GM18867 (cell line): ENCODE data around the gene EIF4E1B.
"Not testable (repeated sequence)": the region's sequence is repeated elsewhere in the genome, so short reads cannot be mapped to it uniquely, and the experiment has no call there.

ENCODE experiments used
- ATAC-seq: cut with Tn5 transposase; IDR thresholded peaks from one replicate; pipeline ENCODE4 v1.9.1; 2021; ENCODE audit warnings: mild to moderate bottlenecking, moderate library complexity; ENCODE audit not compliant: unreplicated experiment

EIF4E1B gene

DNA sequence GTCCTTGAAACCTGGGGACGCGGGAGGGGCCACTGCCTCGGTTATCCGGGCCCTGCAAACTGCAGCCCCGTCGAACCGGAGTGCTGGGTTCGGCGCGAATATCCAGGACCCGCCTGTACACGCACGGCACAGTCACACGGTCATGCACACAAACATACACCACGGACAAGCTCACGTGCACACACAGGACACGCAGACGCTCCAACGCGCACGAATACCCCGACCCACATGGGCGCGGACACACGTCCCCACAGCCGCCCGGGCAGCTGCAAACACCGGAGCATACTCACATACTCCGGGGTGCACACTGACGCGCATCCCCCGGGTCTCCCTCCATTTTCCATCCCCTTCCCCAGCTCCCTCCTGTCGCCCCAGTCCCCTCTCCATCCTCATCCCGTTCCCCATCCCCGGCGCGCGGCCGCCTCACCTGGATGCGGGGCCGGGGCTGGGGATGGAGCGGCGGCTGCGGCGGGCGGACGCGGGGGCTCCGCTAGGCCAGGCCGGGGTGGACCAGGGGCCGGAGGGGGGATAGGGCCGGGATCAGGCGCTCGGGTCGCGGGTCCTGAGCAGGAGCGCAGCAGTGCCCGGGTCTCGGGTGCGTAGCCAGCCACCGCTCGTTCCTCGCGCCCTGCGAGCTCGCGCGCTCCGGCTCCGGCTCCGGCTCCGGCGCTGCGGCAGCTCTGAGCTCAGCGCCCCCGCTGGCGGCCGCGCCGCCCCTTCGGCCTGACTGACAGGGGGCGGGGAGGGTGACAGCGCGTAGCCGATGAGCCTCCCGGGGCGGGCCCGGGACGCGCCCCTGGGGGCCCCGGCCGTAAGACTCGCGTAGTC is at the start of gene EIF4E1B, which contains the start of gene SNCB:
TSS of gene EIF4E1B (plus strand) at position 823 of the 828 bp plus-strand sequence. CDS start 12,113 bp downstream, outside the sequence.
TSS of gene SNCB (minus strand) at position 682 of the 828 bp plus-strand sequence. CDS start 880 bp downstream, outside the sequence.
- peak; percentile 82 for ATAC-seq

DNA sequence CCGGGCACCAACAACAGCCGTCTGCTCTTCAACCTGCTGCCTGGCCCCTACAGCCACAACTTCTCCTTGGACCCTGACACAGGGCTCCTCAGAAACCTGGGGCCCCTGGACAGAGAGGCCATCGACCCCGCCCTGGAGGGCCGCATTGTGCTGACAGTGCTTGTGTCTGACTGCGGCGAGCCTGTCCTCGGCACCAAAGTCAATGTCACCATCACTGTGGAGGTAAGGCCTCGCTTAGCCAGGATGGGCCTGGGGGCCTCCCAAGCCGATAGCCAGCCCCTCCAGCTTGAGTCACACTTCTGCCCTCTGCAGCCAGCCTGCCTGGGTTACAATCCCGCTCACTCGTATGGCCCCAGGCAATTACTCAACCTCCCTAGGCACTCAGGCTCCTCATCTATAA is 49.1 kb upstream of the EIF4E1B start:
- ATAC-seq, result no peak

- ATAC-seq, result no peak
Measured at GRCh38 chr5:176583076-176583475, 47.4 kb upstream of the EIF4E1B start.

DNA sequence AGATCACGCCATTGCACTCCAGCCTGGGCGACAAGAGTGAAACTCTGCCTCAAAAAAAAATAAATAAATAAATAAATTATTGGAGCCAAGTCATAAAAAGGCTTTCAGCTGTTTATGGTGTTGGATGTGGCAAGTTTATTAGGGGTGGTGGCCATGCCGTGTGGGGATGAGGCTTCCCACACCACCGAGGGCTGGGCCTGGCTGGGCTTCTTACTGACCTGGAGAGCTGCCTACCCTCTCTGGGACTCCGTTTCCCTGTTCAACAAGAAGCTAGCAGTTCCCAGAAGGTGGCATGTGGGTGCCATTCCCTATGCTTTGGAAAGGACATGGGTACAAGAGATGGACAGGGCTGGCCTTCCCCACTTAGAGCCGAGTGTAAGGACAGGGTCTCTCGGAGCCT is 43.1 kb upstream of the EIF4E1B start:
- ATAC-seq, result no peak

GRCh38 chr5:176588297-176588696 is 42.2 kb upstream of the EIF4E1B start:
- no peak for ATAC-seq

GRCh38 chr5:176589039-176589769 is 41.3 kb upstream of the EIF4E1B start:
- ATAC-seq, result no peak

- ATAC-seq, result no peak
Measured at GRCh38 chr5:176590035-176590717, 40.3 kb upstream of the EIF4E1B start.

- ATAC-seq, result not testable (repeated sequence)
Measured at GRCh38 chr5:176591667-176592066, 38.8 kb upstream of the EIF4E1B start.

DNA sequence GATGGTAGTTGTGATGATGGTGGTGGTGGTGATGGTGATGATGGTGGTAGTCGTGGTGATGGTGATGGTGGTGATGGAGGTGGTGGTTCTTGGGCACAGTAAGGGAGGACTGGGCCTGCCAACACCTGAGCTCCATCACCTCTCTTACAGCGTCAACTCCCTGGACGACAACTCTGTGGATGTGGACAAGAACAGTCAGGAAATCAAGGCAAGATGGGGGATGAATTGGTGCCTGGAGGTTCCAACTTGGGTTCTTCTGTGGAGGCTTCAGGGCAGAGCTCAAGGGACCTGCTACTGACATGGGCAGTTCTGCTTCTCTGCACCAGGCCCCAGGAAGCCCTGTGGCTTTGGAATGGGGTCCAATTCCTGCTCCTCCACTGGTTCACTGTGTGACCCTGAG is 37.9 kb upstream of the EIF4E1B start:
- ATAC-seq, result no peak

GRCh38 chr5:176593273-176593869 is 37.1 kb upstream of the EIF4E1B start:
- no peak for ATAC-seq

DNA sequence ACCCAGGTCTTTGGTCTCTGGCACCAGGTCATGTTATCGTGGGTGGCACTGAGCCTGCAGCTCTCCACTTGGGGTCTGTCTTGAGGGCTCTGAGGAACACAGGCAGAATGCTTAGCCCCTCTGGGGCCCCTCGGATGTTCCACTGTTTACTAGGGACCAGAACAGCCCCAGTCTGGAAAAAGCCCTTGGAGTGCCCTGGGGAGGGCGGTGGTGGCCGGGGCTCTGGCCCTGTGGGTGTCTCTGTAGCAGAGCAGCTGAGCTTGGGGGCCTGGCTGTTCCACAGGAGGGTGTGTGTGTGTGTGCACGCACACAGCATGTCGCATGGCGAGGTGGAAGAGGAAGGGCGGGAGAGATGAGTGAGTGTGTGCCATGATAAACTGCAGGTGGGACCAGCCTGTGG is 35.9 kb upstream of the EIF4E1B start:
- ATAC-seq, result no peak

- no peak for ATAC-seq
Measured at GRCh38 chr5:176595386-176595943, 35.0 kb upstream of the EIF4E1B start.

DNA sequence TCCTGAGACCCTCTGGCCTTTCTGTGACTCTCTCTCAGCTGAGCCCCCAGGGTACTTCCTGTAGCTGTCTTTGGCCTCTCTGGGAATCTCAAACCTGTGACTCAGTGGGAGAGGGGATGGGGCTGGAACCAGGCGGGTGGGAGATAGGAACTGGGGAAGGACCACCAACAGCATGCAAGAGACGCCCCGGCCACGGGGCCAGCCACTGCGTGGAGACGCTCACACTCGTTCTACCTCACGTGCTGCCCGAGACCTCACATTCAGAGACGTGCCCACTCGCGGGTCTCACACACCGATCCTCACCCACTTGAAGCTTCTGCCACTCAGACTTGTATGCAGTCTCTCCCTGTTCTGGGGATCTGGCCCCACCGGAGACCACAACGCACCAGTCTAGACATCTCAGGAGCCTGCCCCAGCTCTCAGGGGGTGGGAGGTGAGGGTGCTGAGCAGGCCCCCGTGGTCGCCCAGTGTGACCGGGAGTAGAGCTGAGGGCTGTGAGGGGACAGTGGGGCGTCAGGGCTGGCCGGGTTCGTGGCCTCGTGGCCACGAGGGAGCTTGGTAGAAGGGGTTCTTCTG is 34.3 kb upstream of the EIF4E1B start:
- no peak for ATAC-seq

DNA sequence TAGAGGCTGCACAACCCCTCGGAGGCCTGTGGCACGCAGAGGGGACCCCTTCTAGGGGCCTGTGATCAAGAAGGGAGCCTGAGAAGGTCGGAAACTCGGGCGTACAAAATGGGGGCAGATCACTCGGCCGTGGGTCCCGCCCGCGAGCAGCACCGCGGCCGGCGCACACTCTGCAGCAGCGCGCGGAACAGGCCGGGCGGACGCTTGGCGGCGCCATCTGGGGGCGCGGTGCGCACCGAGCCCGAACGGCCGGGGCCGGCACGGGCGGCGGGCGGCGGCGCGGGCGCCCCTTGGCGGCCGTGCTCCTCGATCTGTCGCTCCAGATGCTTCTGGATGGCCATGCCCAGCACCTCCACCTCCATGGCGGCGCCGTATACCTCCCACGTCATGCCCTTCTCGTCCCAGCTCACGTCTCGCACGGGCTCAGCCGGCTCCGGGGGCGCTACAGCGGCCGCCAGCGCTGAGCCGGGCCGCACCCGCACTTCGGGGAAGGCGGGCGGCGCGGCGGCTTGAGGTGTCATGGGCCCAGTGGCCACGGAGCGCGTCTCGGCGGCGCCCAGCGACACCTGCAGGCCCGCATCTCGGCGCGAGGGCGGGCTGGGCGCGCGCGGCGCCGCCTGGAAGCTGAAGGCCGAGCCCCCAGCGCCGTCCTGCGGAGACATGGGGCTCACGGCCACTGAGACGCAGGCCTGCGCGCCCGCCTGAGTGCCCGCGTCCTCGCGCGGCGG is 33.6 kb upstream of the EIF4E1B start:
- no peak for ATAC-seq

- no peak for ATAC-seq
Measured at GRCh38 chr5:176597417-176598389, 32.8 kb upstream of the EIF4E1B start.

- ATAC-seq, result peak; percentile 70
Measured at GRCh38 chr5:176599749-176600430, 30.6 kb upstream of the EIF4E1B start.

GRCh38 chr5:176601901-176602482 is 28.5 kb upstream of the EIF4E1B start:
- ATAC-seq, result no peak

- ATAC-seq, result no peak
Measured at GRCh38 chr5:176603091-176603490, 27.4 kb upstream of the EIF4E1B start.
